ENCODE data around the gene CCDC34. TPM values are rescaled to one million over a fixed set of nuclear protein-coding genes. Genes with fewer than 3 reads are reported as not detected.
A peak's percentile ranks its signal among the peaks of the same experiment; 100 is the strongest.

Gene CCDC34
- total RNA-seq, 1 donor from 2014 or later, result 5.6 TPM

- Histone ChIP-seq H3K4me3 (ENCODE audit: low read depth, low read length) (no peak overlapping the region), H3K36me3 (ENCODE audit: control insufficient read depth, insufficient read depth, low read length) (no peaks in the 10 kb centered on the region), H3K27me3 (ENCODE audit: control insufficient read depth, insufficient read depth, low read length) (no peaks in the 10 kb centered on the region)
- TF ChIP-seq CTCF (IDR thresholded peaks at IDR 0.05; ENCODE audit: insufficient read depth, low read length, poor library complexity, severe bottlenecking), result no peak
- DNase-seq (ENCODE audit: low read depth), result no peak
Measured at GRCh38 chr11:27397624-27398399, 34.8 kb upstream of the CCDC34 start.

GRCh38 chr11:27396259-27396839, 33.3 kb upstream of the CCDC34 start:
- H3K4me3 ChIP-seq (ENCODE audit: low read depth, low read length), result no peak overlapping the region
- H3K27me3 ChIP-seq (ENCODE audit: control insufficient read depth, insufficient read depth, low read length), result no peaks in the 10 kb centered on the region
- no peaks in the 10 kb centered on the region for H3K36me3 ChIP-seq (ENCODE audit: control insufficient read depth, insufficient read depth, low read length)
- no peak for DNase-seq (ENCODE audit: low read depth)
- TF ChIP-seq CTCF (IDR thresholded peaks at IDR 0.05; ENCODE audit: insufficient read depth, low read length, poor library complexity, severe bottlenecking), result no peak

- no peaks in the 10 kb centered on the region for H3K27me3 ChIP-seq (ENCODE audit: control insufficient read depth, insufficient read depth, low read length)
- no peaks in the 10 kb centered on the region for H3K36me3 ChIP-seq (ENCODE audit: control insufficient read depth, insufficient read depth, low read length)
- DNase-seq (ENCODE audit: low read depth), result peak; percentile 77
- no peak for TF ChIP-seq CTCF (IDR thresholded peaks at IDR 0.05; ENCODE audit: insufficient read depth, low read length, poor library complexity, severe bottlenecking)
- H3K4me3 ChIP-seq (ENCODE audit: low read depth, low read length), result no peak overlapping the region
Measured at GRCh38 chr11:27395556-27396258, 32.7 kb upstream of the CCDC34 start.

- DNase-seq (ENCODE audit: low read depth), result no peak
- H3K4me3 ChIP-seq (ENCODE audit: low read depth, low read length), result no peak overlapping the region
- no peak for TF ChIP-seq CTCF (IDR thresholded peaks at IDR 0.05; ENCODE audit: insufficient read depth, low read length, poor library complexity, severe bottlenecking)
- H3K27me3 ChIP-seq (ENCODE audit: control insufficient read depth, insufficient read depth, low read length), result no peaks in the 10 kb centered on the region
- no peaks in the 10 kb centered on the region for H3K36me3 ChIP-seq (ENCODE audit: control insufficient read depth, insufficient read depth, low read length)
Measured at GRCh38 chr11:27394781-27395228, 31.8 kb upstream of the CCDC34 start.

- no peak for DNase-seq (ENCODE audit: low read depth)
- H3K4me3 ChIP-seq (ENCODE audit: low read depth, low read length), result no peak overlapping the region
- no peaks in the 10 kb centered on the region for H3K27me3 ChIP-seq (ENCODE audit: control insufficient read depth, insufficient read depth, low read length)
- TF ChIP-seq CTCF (IDR thresholded peaks at IDR 0.05; ENCODE audit: insufficient read depth, low read length, poor library complexity, severe bottlenecking), result no peak
- H3K36me3 ChIP-seq (ENCODE audit: control insufficient read depth, insufficient read depth, low read length), result no peaks in the 10 kb centered on the region
Measured at GRCh38 chr11:27392278-27393114, 29.5 kb upstream of the CCDC34 start.

All from kidney epithelial cell (primary cell).